Measurements from ENCODE around the gene KMT2C.
A peak's percentile ranks its signal among the peaks of the same experiment; 100 is the strongest.
"Not testable (repeated sequence)": the region's sequence is repeated elsewhere in the genome, so short reads cannot be mapped to it uniquely, and the experiment has no call there.

Gene KMT2C

GRCh38 chr7:152406491-152406890 is 29.3 kb downstream of the KMT2C start:
- TF ChIP-seq EZH2 (optimal IDR thresholded peaks at IDR 0.05; ENCODE audit: low read depth, low read length) (no peak), CTCF (IDR thresholded peaks at IDR 0.05; ENCODE audit: low read length) (no peak), EZH2phosphoT487 (IDR thresholded peaks at IDR 0.05; ENCODE audit: low read length) (no peak)
- H4K20me1 ChIP-seq (ENCODE audit: insufficient read depth, low read length) = peaks cover 3% of the 10 kb centered on the region; the same call in 1 of the 2 replicates

GRCh38 chr7:152406030-152406429 is 29.8 kb downstream of the KMT2C start:
- H3F3A ChIP-seq (ENCODE audit: insufficient read depth, low read length); H3K4me2 ChIP-seq (ENCODE audit: low read depth, low read length); H3K36me3 ChIP-seq (replicated peaks; ENCODE audit: insufficient read depth, low read length); H3K9me3 ChIP-seq (replicated peaks; ENCODE audit: insufficient read depth, low read length); H3K4me1 ChIP-seq (ENCODE audit: low read length); H4K20me1 ChIP-seq (ENCODE audit: insufficient read depth, low read length); H3K27me3 ChIP-seq (replicated peaks; ENCODE audit: insufficient read depth, low read length); H2AFZ ChIP-seq (ENCODE audit: low read length); H3K27ac ChIP-seq (ENCODE audit: low read length); H3K9me2 ChIP-seq (replicated peaks; ENCODE audit: insufficient read depth, low read length); H3K4me3 ChIP-seq (ENCODE audit: low read length); DNase-seq; H3K9ac ChIP-seq (ENCODE audit: low read length): not testable (repeated sequence)
- peaks cover 96% of the 10 kb centered on the region for H3K79me2 ChIP-seq (ENCODE audit: low read length)

More at GRCh38 chr7:152406491-152406890, 29.3 kb downstream of the KMT2C start:
- peaks cover 96% of the 10 kb centered on the region for H3K79me2 ChIP-seq (ENCODE audit: low read length)
- H3F3A ChIP-seq (ENCODE audit: insufficient read depth, low read length) = no peaks in the 10 kb centered on the region
- no peak overlapping the region for H3K27ac ChIP-seq (ENCODE audit: low read length)
- H3K4me1 ChIP-seq (ENCODE audit: low read length) = no peaks in the 10 kb centered on the region
- H3K36me3 ChIP-seq (replicated peaks; ENCODE audit: insufficient read depth, low read length) = no peaks in the 10 kb centered on the region
- H3K9me2 ChIP-seq (replicated peaks; ENCODE audit: insufficient read depth, low read length) = no peaks in the 10 kb centered on the region
- H2AFZ ChIP-seq (ENCODE audit: low read length) = no peak overlapping the region
- H3K9me3 ChIP-seq (replicated peaks; ENCODE audit: insufficient read depth, low read length) = no peaks in the 10 kb centered on the region
- H3K9ac ChIP-seq (ENCODE audit: low read length) = no peak overlapping the region
- DNase-seq = no peak
- H3K4me3 ChIP-seq (ENCODE audit: low read length) = no peak overlapping the region
- no peak overlapping the region for H3K4me2 ChIP-seq (ENCODE audit: low read depth, low read length)
- no peaks in the 10 kb centered on the region for H3K27me3 ChIP-seq (replicated peaks; ENCODE audit: insufficient read depth, low read length)

- no peak for TF ChIP-seq EZH2 (optimal IDR thresholded peaks at IDR 0.05; ENCODE audit: low read depth, low read length)
- 0 out of 2 replicates have a peak, but pooled peaks have one; percentile 6 for TF ChIP-seq CTCF (IDR thresholded peaks at IDR 0.05; ENCODE audit: low read length)
- no peak for TF ChIP-seq EZH2phosphoT487 (IDR thresholded peaks at IDR 0.05; ENCODE audit: low read length)
- Histone ChIP-seq H3K27ac (ENCODE audit: low read length) (no peak overlapping the region), H3F3A (ENCODE audit: insufficient read depth, low read length) (no peaks in the 10 kb centered on the region), H3K9me3 (replicated peaks; ENCODE audit: insufficient read depth, low read length) (no peaks in the 10 kb centered on the region), H3K27me3 (replicated peaks; ENCODE audit: insufficient read depth, low read length) (no peaks in the 10 kb centered on the region), H3K4me1 (ENCODE audit: low read length) (no peaks in the 10 kb centered on the region), H2AFZ (ENCODE audit: low read length) (no peak overlapping the region), H3K9ac (ENCODE audit: low read length) (no peak overlapping the region), H3K4me2 (ENCODE audit: low read depth, low read length) (no peak overlapping the region), H3K4me3 (ENCODE audit: low read length) (no peak overlapping the region), H4K20me1 (ENCODE audit: insufficient read depth, low read length) (peaks cover 11% of the 10 kb centered on the region), H3K36me3 (replicated peaks; ENCODE audit: insufficient read depth, low read length) (no peaks in the 10 kb centered on the region), H3K79me2 (ENCODE audit: low read length) (peaks cover 99% of the 10 kb centered on the region), H3K9me2 (replicated peaks; ENCODE audit: insufficient read depth, low read length) (no peaks in the 10 kb centered on the region)
- no peak for DNase-seq
Measured at GRCh38 chr7:152403726-152404125, 32.1 kb downstream of the KMT2C start.

GRCh38 chr7:152402384-152403250 is 33.2 kb downstream of the KMT2C start:
- Histone ChIP-seq H3K79me2 (ENCODE audit: low read length) (peaks cover 99% of the 10 kb centered on the region), H3F3A (ENCODE audit: insufficient read depth, low read length) (no peaks in the 10 kb centered on the region), H3K9ac (ENCODE audit: low read length) (no peak overlapping the region), H3K27ac (ENCODE audit: low read length) (no peak overlapping the region), H3K36me3 (replicated peaks; ENCODE audit: insufficient read depth, low read length) (no peaks in the 10 kb centered on the region), H3K4me2 (ENCODE audit: low read depth, low read length) (no peak overlapping the region), H3K27me3 (replicated peaks; ENCODE audit: insufficient read depth, low read length) (no peaks in the 10 kb centered on the region), H3K9me2 (replicated peaks; ENCODE audit: insufficient read depth, low read length) (no peaks in the 10 kb centered on the region), H3K9me3 (replicated peaks; ENCODE audit: insufficient read depth, low read length) (no peaks in the 10 kb centered on the region), H3K4me3 (ENCODE audit: low read length) (no peak overlapping the region), H2AFZ (ENCODE audit: low read length) (no peak overlapping the region), H3K4me1 (ENCODE audit: low read length) (no peaks in the 10 kb centered on the region), H4K20me1 (ENCODE audit: insufficient read depth, low read length) (peaks cover 22% of the 10 kb centered on the region)
- TF ChIP-seq CTCF (IDR thresholded peaks at IDR 0.05; ENCODE audit: low read length) = no peak
- TF ChIP-seq EZH2phosphoT487 (IDR thresholded peaks at IDR 0.05; ENCODE audit: low read length) = no peak
- TF ChIP-seq EZH2 (optimal IDR thresholded peaks at IDR 0.05; ENCODE audit: low read depth, low read length) = no peak
- DNase-seq = no peak
